ENCODE measurements around the gene PREX1.
A peak's percentile ranks its signal among the peaks of the same experiment; 100 is the strongest.

PREX1 gene

DNA sequence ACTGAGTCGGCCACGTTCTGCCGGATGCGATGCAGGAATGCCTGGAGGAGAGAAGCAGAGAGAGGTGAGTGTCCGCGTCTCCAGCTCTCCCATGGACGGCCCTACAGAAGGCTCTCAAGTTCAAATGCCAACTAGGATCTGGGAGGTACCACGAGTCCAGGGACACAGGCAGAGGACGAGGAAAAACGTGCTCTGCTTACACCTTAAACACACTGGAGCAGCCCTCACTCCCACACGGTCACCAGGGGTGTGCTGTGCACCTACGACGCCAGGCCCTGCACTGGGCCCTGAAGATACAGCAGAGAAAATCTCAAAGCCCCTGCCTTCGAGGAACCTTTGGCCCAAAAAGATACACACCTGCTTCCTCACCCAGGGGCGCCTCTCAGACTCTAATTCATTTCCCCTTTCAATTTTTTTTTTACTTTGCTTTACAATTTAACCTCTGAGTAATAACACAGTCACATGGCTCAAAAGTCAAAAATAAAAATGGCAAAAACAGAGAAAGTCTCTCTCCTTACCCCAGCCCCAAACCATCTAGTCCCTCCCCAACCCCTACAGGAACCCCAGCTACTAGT lies 79.9 kb downstream of the PREX1 start:
- DNase-seq, result no peak

DNA sequence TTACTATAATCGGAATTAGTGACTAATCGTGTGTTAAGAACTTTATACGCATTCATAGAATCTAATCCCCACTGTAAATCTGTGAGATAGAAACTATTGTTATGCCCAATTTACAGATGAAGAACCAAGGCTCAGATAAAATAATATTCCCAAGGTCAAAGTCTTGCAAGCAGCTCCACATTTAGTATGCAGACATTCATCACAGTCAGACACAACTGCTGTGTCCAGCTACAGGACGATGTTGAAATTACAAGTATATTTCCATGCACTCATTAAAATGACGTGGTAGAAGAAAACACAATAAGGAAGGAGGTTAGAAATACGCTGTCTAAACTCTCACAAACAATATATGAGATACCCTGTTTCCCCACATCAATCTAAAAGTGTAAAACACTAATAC lies 82.5 kb downstream of the PREX1 start:
- DNase-seq, result no peak

DNA sequence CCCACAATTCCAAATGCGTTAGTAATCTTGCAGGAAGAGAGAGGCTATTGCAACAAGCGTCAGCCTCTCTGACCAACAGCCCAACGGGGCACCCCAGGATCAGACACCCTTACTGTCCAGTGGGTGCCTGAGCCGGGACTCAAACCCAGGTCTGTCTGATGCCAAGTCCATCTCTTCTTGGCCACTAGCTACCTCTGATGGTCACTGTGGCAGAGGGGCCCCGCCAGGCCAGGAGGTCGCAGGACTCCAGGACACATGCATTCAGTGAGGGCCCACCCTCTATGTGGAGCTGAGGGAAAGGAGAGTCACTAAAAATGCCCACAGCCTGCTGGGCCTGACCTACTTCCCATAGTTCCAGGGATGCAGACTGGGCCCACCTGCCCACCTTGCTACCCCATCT lies 83.3 kb downstream of the PREX1 start:
- no peak for DNase-seq

DNA sequence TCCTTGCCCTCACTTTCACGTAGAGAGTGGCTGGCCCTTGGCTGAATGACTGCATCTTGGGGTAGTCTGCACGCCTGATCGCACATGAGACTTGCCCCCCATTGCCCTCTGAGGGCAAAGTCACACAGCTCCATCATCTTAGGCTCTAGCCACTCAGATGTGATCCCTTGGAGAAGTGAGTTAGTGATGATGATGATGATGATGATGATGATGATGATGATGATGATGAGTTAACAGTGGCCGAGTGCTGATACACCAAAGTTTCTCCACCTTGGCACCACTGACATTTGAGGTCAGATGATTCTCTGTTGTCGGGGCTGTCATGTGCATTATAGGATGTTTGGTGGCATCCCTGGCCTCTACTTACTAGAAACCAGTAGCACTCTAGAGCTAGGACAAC lies 84.0 kb downstream of the PREX1 start:
- no peak for DNase-seq

DNA sequence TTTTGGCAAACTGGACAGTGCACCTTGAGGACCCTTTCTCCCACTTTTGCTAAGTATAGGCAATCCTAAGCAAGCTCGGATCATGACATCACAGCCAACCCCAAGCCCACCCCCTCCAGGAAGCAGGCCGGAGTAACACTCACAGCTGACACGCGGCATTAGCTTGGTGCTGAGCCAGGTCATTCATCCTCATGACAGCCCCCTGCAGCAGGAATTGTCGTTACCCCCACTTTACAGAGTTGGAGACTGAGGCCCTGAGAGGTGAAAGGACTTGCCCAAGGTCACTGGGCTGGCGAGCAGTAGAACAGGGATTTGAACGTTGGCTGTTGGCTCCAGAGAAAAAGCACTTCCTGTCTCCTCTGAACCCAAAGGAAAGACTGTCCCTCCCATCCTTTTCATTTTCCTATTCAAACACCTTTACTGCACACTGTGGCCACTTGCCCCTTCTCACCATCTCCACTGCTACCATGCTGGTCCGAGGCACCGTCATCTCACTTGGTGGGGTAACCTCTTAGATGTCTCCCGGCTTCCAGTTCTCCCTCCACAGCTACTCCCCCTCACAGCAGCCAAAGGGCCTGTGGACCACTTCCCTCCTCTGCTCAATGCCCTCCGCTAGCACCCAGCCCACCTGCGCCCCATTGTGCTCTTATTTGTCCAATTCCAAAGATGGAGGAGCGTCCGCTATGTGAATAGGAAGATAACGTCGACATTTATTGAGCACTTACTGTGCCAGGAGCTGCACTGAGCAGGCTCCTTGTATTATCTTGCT lies 84.7 kb downstream of the PREX1 start:
- DNase-seq, result no peak

DNA sequence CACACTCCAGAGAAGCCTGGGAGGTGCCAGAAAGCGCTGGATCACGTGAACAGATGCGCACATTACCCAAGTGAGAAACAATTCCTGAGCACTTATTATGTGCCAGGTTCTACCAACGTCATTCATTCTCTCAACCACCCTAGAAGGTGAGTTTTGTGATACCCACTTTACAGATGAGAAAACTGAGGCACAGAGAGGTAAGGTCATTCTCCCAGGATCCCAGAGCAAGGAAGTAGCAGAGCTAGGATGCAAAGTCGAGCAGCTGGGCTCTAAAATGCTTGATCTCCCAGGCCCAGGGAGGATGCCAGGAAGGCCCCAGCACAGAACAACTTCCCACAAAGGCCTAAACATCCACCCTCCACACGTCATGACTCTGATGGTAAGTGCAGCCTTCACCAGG lies 85.6 kb downstream of the PREX1 start:
- DNase-seq, result no peak

DNA sequence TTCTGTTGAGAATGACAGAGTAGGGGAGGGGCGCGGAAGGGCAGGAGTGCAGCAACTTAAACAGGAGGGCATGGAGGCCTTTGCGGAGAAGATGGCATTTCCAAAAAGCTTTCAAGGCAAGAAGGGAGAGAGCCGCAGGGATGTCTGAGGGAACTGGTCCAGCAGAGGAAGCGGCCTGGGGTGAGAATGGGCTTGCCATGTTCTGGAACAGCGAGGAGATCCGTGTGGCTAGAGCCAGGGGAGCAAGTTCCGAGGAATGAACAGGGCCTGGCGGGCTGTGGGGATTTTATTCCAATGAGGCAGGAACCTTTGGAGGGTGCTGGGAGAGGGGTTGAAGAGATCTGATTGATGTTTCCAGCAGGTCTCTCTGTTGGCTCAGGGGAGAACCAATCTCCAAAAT lies 86.1 kb downstream of the PREX1 start:
- DNase-seq, result no peak

DNA sequence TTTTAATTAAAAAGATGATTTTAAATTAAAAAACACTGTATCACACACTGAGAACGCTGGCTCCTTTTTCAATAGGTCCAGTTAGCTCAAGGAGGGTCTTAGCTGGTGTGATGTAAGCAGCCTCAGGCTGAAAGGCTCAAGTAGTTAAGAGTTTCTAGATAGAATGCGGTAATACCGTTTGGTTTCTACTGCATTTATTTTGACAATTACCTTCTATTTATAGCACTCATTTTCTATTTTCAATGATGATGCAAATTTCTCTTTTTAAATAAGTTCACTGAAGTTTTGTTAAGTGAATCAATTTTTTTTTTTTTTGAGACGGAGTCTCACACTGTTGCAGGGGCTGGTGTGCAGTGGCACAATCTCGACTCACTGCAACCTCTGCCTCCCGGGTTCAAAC lies 87.1 kb downstream of the PREX1 start:
- DNase-seq, result no peak

DNA sequence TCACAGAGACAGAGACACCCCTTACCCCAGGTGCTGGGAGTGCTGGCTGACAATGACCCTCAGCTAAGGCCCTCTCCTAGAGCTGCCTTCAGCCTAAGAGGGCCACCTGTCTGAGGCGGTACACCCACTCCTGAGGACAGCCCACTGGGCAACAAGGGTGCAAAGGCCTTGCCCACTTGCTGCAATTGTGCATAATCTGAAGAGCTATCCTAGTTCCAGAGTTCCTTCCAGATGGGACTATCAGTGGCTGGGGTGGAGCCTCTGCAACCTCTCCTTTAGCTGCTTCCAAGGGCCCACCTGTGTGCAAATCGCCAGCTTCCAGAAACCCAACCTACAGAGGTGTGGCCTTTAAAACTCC lies 87.5 kb downstream of the PREX1 start:
- no peak for DNase-seq

DNA sequence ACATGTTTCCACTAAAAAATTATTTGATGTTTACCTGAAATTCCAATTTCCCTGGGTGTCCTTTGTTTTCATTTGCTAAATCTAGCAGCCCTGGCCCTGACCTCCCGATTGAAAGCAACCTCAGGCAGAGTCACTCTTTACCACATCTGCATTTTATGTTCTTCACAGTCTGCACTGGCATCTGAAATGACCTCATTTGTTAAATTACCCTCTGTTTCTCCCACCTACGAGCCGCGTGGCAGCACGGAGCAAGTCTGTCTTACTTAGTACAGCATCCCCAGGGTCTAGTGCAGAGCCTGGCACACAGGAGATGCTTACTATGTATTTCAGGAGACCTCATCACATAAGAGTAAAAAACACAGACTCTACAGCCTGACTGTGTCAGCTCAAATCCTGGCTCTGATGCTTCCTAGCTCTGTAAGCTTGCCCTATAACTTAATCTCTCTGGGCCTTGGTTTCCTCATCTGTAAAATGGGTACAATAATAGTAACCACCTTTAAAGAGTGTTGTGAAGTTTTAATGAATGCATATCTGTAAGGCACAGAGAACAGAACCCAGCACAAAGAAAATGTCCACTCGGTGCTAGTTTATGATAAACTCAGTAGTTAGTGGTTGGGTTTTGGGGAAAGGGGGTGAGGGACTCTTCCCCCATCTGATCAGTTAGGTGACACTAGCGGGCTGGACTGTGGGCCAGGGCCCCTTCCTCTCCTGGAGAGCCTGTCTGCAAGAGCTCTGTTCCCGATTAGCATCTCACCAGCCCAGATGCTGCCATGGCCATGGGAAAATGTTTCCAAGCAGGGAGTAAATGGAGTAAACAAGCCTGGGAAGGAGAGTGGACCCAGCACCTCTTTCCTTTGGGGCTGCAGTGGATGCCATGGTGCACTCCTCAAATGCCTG lies 88.2 kb downstream of the PREX1 start:
- DNase-seq, result no peak

DNA sequence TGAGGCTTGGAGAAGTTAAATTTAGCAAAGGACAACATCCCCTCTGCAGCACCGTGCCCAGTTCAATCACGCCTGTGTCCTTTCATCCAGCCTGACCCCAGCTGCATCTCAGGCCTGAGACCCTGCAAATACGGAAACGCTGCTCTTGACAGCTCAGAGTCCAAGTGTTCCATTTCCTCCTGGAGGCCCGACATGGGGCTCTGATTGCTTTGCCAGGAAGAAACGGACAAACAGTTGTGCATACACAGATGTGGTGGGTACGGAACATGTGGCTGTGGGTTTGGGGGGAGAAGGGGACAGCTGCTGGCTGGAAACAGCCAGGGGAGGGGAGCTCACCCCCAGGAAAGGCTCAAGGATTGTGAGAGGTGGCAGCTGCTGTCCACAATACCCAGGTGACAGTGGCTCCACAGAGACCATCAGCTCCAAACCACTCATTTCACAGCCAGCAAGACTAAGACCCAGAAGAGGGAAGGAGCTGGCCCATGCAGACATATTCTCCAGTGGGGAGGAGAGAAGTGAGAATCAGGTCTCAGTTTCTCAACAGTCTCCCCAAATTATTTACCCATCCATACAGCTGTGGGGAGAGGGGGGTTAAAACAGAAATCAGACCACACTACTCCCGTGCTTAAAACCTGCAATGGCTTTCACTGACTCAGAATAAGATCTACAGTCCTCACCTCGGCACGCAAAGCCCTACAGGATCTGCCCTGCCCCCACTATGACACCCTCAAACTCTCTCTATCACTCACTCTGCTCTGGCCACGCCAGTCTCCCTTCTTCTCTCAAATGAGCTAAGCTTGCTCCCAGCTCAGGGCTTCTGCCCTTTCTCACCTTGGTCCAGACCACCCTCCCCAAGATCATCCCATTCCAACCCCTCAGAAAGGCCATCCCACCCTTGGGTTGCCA lies 89.1 kb downstream of the PREX1 start:
- peak; percentile 56 to 67 for DNase-seq

DNA sequence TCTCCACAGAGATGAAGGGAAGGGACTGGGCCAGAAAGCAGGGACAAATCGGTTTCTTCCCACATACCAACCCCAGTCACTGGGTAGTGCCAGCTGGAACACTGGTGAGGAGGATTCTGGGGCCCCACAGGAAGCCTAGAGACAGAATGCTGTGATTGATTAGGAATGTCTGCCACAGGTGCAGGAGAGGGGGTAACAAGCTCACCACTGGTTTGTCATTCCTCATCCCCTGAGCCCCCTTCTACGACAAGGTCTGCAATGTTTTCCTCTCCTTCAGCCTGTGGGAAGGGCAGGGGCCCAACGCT lies 89.8 kb downstream of the PREX1 start:
- DNase-seq, result peak in 1 of 2 experiments; percentile 56

DNA sequence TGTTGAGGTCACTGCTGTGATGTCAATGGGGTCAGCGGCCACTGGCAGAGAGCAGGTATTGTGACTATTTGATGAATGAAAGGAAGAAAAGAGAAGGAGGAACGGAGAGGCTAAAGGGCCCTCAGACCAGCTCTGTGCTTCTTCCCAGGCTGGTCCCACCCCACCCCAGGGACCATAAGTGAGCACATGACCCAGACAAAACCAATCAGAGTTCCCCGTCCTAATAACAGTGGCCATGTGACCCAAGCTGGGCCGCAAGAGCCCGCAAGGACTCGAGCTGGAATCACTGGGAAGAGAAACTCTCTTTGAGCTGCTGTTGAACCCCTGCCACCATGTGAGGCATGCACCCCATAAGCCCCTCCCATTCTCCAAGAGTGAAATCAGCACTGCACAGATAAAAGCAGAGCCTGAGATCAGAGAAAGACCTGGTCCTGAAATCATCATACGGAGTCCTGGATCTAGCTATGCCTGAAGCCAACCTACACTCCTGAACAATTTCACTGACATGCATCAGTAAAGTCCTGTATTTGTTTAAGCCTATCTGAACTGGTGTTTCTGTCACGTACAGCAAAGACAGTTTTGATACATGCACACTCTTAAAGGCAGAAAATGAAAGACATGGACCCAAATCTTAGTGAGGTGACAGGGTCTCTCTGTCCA lies 90.2 kb downstream of the PREX1 start:
- no peak for DNase-seq

DNA sequence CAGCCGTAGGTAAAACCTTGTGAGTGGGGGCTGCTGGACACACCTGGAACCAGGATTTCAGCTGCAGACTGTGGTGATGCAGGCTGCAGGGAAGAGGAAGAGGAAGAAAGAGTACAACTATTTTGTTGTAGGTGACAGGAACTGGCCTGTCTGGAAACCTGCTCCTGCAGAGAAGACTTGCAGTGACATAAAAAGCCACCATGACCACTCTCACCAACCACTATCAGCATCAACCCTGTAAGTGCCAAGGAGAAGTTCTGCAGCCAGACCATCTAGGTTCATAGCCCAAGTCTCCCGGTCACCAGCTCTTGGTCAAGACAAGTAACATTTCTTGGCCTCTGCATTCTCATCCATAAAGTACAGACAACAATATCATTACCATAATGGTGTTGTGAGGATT lies 91.2 kb downstream of the PREX1 start:
- no peak for DNase-seq

DNA sequence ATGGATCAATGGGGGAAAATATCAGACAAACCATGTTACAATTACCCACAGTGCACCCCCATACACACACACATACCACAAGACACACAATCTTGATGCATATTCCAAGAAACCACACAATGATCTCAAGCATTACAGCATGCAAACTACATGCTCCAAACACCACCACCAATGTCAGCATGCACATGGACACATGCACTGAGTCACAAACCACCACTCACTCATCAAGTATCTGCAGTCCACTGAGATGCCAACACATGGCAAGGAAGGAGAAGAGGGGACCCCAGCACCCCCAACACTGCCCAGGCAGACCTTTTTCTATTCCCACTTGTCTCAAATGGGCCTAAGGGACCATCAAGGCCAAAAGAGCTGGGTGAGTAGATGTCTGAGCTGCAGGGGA lies 91.6 kb downstream of the PREX1 start:
- DNase-seq, result no peak

DNA sequence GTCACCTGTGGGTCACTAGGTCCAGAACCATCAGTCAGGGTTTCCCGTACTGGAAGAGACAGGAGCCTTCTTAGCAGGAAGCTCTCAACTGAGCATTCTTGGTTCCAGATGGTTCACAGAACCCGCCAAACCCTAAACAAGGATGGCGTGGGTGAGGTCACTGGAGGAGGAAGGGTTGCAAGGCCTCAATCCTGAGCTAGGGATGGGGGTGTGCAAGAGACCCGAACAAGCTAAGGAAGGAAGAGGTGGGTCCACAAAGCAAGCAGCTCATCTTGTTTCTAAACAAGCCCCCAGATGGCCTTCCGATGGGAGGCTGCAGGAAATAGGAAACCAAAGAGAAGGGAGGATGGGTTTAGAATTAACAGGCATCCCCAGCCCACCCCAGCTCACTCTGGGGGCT lies 92.7 kb downstream of the PREX1 start:
- DNase-seq, result peak; percentile 95 to 97

DNA sequence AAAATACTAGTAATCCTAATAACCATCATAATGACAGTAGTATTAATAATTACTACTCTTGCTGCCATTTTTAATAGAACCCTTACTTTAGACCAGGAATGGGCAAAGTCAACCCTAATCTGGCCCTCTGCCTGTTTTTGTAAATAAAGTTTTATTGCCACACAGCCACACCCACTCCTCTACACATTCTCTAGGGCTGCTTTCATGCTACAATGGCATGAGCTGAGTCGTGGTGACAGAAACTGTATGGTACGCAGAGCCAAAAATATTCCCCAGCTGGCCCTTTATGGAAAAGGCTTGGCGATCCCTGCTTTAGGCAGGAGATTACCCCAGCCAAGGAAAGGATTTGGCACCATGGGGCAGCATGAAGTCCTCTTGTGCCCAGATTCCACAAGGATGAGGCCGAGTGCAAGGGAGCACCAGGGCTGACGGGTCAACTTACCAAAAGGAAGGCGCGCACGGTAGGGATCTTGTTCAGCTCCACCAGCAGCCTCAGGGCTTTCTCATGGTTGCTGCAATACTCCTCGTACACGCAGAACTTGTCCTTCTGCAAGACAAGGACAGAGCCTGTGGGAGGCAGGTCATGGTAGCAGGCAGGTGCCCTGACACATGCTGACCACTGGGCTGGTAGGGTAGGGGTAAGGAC lies 93.6 kb downstream of the PREX1 start:
- DNase-seq, result no peak

DNA sequence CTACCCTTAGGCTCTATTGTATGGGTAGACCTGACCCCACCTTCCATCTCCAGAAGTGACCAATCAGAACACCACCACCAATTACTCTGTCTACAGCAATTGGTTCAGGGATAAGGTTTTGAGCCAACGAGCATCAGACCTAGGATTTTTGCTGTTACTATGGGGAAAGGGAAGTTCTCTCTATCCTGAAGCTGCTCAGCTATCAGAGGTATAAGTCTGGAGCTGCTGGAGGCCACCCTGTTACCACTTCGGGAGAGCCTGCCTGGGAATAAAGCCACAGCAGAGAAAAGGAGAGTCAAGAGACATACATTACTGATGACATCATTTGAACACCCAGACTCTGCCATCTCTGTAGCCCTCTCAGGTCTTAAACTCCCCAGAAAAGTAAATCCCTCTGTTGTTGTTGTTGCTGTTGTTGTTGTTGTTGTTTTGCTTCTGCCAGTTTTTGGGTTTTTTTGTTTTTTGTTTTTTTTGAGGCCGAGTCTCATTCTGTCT lies 94.5 kb downstream of the PREX1 start:
- peak; percentile 20 to 30 for DNase-seq

DNA sequence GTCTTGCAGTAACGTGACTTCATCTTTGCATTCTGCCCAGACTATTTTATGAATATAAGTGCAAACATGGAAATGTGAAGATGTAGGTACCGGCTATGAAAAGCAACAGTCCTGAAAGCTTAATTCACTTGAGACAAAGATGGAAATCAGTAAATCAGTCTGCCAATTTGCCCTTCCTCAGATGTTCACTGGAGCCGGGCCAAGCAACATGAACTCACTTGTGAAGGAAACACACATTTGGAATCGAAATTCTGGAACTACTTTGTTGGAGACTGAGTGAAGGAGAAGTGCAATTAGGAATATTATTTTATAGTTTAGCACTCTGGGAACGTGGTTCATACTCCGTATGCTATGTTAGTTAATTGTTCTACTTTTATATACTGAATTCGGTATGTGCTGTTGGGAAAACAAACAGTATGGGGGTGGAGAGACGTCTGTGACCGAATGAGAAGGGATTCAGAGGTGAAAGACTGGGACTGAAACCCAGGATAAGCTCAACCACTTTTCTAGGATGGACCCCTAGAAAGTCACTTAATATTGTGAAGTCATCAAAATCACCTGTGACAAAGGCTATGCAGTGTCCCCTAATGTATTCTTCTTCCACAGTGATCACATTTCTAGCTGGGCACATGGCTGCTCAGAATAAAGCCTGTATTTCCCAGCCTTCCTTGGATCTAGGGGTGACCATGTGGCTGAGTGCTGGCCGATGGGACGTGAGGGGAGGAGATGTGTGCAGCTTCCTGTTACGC lies 95.5 kb downstream of the PREX1 start:
- no peak for DNase-seq

DNA sequence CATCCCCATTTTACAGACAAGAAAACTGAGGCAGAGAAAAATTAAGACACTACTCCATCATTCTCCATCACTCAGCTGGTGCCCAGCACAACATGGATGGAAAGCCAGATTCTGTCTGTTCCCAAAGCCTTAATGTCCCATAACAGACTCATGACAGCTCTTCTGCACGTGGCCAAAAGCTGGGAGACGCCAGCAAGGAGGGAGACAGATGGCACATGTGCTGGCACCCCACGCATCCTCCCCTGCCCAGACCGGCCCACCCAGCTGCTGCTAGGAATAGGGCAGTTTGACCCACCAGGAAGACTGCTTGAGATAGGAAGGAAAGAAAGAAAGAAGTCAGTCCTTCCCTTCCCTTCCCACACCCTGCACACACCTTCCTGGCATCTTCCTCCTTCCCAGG lies 96.3 kb downstream of the PREX1 start:
- DNase-seq, result no peak

DNA sequence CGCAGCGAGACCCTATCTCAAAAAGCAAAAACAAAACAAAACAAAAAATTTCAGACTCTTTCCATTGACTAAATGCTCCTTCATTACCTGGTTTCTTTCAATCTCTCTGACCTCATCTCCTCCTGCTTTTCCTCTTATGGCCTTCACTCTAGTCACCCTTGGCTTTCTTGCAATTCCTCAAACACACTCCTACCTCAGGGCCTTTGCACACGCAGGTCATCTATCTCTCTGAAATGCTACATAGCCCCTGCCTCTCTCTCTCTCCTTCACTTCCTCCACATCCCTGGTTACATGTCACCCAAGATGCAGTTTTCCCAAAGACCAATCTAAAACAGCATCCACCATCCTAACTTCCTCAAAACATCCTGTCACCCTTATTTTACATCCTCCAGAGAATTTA lies 96.8 kb downstream of the PREX1 start:
- no peak for DNase-seq

All from Kasumi-1 (cell line).